WTC11 (cell line): ENCODE data around the gene CSPG5.

Experiments used
- TF ChIP-seq, protein P1 (sequence below): fragments of 200-600 bp; IDR thresholded peaks from 2 replicates; pipeline ENCODE4 v1.8.0; 2022; ENCODE audit warnings: antibody characterized with exemption
- TF ChIP-seq, protein P2 (sequence below): sonication (generic); formaldehyde crosslinking; IDR thresholded peaks from 2 replicates; pipeline ENCODE4 v1.8.0; 2022; ENCODE audit warnings: mild to moderate bottlenecking, missing genetic modification reagents
- TF ChIP-seq, protein P3 (sequence below): sonication (generic); formaldehyde crosslinking; conservative IDR thresholded peaks from 2 replicates; pipeline ENCODE4 v1.8.1; 2022; ENCODE audit warnings: mild to moderate bottlenecking, missing genetic modification reagents
- TF ChIP-seq, protein P4 (sequence below): sonication (generic); formaldehyde crosslinking; IDR thresholded peaks from 2 replicates; pipeline ENCODE4 v1.8.1; 2023; ENCODE audit warnings: mild to moderate bottlenecking, missing genetic modification reagents, moderate library complexity
- TF ChIP-seq, protein P5 (sequence below): sonication (generic); formaldehyde crosslinking; IDR thresholded peaks from 2 replicates; pipeline ENCODE4 v1.8.1; 2022; ENCODE audit warnings: missing genetic modification reagents, borderline replicate concordance
- TF ChIP-seq, protein P6 (sequence below): sonication (generic); formaldehyde crosslinking; IDR thresholded peaks from 2 replicates; pipeline ENCODE4 v1.8.1; 2023; ENCODE audit warnings: mild to moderate bottlenecking, missing genetic modification reagents, moderate library complexity

DNA sequence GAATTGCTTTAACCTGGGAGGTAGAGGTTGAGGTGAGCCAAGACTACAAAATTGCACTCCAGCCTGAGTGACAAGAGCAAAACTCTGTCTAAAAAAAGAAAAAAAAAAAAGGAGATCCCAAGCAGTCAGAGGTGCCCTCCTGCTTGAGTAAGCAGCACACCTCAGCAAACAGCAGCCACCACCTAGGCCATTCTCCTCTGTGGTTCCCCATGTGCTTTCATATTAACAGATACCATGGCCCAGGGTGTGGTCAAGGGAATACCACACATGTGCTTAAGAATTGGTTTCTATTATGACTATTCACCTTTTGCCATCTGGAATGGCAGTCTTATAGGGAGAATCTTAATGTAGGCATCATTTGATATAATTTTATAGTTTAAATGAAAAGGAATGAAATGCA, 24.7 kb upstream of the CSPG5 start:
- TF ChIP-seq, protein P1, sequence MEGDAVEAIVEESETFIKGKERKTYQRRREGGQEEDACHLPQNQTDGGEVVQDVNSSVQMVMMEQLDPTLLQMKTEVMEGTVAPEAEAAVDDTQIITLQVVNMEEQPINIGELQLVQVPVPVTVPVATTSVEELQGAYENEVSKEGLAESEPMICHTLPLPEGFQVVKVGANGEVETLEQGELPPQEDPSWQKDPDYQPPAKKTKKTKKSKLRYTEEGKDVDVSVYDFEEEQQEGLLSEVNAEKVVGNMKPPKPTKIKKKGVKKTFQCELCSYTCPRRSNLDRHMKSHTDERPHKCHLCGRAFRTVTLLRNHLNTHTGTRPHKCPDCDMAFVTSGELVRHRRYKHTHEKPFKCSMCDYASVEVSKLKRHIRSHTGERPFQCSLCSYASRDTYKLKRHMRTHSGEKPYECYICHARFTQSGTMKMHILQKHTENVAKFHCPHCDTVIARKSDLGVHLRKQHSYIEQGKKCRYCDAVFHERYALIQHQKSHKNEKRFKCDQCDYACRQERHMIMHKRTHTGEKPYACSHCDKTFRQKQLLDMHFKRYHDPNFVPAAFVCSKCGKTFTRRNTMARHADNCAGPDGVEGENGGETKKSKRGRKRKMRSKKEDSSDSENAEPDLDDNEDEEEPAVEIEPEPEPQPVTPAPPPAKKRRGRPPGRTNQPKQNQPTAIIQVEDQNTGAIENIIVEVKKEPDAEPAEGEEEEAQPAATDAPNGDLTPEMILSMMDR = no peak
- TF ChIP-seq, protein P2, sequence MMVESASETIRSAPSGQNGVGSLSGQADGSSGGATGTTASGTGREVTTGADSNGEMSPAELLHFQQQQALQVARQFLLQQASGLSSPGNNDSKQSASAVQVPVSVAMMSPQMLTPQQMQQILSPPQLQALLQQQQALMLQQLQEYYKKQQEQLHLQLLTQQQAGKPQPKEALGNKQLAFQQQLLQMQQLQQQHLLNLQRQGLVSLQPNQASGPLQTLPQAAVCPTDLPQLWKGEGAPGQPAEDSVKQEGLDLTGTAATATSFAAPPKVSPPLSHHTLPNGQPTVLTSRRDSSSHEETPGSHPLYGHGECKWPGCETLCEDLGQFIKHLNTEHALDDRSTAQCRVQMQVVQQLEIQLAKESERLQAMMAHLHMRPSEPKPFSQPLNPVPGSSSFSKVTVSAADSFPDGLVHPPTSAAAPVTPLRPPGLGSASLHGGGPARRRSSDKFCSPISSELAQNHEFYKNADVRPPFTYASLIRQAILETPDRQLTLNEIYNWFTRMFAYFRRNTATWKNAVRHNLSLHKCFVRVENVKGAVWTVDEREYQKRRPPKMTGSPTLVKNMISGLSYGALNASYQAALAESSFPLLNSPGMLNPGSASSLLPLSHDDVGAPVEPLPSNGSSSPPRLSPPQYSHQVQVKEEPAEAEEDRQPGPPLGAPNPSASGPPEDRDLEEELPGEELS (CRISPR knock-in tag) = no peak
- TF ChIP-seq, protein P3, sequence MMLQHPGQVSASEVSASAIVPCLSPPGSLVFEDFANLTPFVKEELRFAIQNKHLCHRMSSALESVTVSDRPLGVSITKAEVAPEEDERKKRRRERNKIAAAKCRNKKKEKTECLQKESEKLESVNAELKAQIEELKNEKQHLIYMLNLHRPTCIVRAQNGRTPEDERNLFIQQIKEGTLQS (CRISPR knock-in tag) = no peak
- TF ChIP-seq, protein P4, sequence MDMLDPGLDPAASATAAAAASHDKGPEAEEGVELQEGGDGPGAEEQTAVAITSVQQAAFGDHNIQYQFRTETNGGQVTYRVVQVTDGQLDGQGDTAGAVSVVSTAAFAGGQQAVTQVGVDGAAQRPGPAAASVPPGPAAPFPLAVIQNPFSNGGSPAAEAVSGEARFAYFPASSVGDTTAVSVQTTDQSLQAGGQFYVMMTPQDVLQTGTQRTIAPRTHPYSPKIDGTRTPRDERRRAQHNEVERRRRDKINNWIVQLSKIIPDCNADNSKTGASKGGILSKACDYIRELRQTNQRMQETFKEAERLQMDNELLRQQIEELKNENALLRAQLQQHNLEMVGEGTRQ = no peak
- TF ChIP-seq, protein P5, sequence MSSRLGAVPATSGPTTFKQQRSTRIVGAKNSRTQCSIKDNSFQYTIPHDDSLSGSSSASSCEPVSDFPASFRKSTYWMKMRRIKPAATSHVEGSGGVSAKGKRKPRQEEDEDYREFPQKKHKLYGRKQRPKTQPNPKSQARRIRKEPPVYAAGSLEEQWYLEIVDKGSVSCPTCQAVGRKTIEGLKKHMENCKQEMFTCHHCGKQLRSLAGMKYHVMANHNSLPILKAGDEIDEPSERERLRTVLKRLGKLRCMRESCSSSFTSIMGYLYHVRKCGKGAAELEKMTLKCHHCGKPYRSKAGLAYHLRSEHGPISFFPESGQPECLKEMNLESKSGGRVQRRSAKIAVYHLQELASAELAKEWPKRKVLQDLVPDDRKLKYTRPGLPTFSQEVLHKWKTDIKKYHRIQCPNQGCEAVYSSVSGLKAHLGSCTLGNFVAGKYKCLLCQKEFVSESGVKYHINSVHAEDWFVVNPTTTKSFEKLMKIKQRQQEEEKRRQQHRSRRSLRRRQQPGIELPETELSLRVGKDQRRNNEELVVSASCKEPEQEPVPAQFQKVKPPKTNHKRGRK (CRISPR knock-in tag) = no peak
- TF ChIP-seq, protein P6, sequence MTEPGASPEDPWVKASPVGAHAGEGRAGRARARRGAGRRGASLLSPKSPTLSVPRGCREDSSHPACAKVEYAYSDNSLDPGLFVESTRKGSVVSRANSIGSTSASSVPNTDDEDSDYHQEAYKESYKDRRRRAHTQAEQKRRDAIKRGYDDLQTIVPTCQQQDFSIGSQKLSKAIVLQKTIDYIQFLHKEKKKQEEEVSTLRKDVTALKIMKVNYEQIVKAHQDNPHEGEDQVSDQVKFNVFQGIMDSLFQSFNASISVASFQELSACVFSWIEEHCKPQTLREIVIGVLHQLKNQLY = no peak
